Measurements from ENCODE around the gene TPH1.

DNA sequence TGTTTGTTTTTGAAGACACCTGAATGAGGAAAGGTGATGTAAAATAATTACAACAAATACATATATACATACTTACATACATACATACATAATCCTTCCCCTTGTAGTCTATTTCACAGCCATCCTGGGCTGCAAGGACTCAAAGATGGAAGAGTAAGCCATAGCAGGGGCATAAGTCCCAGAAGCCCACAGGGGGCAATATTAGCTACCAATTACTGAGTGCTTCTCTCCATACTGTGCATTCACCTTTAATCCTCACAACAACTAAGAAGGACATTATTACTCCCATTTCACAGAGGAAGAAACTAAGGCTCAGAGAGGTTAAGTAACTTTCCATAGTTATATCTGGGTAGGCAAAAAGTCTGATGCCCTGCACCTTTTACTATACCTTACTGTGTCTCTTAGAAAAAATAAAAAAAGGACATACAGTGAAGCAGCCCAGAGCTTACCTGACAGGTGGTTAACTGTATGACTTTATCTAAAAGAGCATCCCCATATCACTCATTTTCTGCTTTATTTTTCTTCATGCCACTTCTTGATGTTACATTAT lies 35.9 kb downstream of the TPH1 start:
- TF ChIP-seq, protein P1, sequence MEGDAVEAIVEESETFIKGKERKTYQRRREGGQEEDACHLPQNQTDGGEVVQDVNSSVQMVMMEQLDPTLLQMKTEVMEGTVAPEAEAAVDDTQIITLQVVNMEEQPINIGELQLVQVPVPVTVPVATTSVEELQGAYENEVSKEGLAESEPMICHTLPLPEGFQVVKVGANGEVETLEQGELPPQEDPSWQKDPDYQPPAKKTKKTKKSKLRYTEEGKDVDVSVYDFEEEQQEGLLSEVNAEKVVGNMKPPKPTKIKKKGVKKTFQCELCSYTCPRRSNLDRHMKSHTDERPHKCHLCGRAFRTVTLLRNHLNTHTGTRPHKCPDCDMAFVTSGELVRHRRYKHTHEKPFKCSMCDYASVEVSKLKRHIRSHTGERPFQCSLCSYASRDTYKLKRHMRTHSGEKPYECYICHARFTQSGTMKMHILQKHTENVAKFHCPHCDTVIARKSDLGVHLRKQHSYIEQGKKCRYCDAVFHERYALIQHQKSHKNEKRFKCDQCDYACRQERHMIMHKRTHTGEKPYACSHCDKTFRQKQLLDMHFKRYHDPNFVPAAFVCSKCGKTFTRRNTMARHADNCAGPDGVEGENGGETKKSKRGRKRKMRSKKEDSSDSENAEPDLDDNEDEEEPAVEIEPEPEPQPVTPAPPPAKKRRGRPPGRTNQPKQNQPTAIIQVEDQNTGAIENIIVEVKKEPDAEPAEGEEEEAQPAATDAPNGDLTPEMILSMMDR (IDR thresholded peaks at IDR 0.05) = no peak
- no peak for TF ChIP-seq POLR2A (IDR thresholded peaks at IDR 0.05)
